Brain pericyte (primary cell): ENCODE measurements around the gene RRAD.
"Not testable (repeated sequence)": the region's sequence is repeated elsewhere in the genome, so short reads cannot be mapped to it uniquely, and the experiment has no call there.

Source experiments
- DNase-seq: peaks from one replicate; pipeline ENCODE4 v3.0.0-alpha.2; 2012; ENCODE audit warnings: low read depth, low spot score

Gene RRAD

DNA sequence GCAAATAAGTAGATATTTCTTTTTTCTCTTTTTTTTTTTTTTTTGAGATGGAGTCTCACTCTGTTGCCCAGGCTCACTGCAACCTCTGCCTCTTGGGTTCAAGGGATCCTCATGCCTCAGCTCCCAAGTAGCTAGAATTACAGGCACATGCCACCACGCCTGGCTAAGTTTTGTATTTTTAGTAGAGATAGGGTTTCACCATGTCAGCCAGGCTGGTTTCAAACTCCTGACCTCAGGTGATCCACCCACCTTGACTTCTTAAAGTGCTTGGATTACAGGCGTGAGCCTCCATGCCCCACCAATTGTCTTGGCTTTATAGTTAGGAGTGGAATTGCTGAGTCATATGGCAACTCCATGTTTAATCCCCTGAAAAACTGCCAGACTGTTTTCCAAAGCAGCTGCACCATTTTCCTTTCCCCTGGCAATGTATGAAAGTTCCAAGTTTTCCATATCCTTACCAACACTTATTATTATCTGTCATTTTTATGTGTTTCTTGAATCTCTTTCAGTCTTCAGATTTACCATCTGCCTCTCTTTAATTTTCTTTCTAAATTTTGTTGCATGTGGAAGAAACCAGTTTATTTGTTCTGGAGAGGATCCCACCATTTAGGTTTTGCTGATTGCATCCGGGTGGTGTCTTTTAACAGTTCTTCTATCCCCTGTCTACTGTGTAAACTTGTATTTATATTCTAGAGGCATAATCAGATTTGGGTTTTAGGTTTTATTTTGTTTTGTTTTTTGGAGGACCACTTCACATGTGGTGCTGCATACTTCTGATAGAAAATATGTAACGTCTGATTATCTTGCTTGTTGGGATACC is 25.8 kb upstream of the RRAD start:
- DNase-seq: no peak

DNA sequence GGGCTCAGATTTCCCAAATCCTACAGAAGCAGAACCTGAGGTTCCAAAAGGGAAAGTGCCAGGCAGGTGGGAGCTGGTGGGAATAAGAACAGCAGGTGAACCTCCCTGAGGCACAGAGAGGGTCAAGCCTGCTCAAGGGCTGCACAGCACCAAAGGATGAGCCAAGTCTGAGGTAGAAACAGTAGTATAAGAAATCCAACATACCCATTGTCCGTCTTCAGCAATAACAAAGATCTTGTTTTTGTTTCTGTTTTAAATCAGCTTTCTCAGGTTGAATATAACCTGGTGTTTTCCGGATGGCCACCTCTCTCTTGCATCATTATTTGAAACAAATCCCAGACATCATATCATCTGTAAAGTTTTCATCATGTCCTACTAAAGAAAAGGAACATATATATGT is 25.1 kb upstream of the RRAD start:
- no peak for DNase-seq

DNA sequence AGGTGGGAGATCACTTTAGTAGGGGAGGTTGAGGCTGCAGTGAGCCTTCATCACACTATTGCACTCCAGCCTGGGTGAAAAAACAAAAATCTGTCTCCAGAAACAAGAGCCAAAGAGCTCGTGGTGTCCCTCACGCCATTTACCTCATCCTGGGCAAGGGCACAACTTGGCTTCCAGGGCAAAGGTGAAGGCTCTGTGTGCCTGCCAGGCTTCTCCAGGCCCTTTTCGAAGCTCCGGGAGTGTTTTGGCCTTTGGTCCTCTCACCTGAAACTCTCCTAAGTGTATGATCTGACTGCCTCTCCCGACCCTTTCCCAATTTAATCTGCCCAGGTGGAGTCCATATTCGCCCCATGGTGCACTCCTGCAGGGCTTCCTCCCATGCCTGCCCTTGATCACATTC is 24.1 kb upstream of the RRAD start:
- no peak for DNase-seq

DNA sequence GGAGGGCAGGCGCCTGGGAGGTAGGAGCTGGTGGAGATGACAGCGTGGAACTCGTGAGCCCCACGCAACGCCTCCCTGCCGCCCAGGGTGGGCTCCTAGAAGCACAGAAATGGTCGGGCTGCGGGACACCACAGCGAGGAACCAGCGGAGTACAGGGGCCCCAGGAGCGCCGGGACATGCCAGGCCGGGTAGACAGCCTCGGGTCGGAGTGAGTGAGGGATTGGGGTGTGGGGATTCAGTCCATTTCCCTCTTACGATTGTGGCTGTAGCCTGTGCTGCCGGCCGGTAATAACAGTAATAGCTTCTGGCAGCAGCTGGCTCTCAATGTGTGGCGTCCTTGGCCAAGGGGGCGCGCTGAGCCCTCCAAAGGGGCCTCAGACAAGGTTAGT is 23.5 kb upstream of the RRAD start:
- no peak for DNase-seq

- DNase-seq: no peak
Observed at GRCh38 chr16:66948134-66948836, 22.9 kb upstream of the RRAD start.

DNA sequence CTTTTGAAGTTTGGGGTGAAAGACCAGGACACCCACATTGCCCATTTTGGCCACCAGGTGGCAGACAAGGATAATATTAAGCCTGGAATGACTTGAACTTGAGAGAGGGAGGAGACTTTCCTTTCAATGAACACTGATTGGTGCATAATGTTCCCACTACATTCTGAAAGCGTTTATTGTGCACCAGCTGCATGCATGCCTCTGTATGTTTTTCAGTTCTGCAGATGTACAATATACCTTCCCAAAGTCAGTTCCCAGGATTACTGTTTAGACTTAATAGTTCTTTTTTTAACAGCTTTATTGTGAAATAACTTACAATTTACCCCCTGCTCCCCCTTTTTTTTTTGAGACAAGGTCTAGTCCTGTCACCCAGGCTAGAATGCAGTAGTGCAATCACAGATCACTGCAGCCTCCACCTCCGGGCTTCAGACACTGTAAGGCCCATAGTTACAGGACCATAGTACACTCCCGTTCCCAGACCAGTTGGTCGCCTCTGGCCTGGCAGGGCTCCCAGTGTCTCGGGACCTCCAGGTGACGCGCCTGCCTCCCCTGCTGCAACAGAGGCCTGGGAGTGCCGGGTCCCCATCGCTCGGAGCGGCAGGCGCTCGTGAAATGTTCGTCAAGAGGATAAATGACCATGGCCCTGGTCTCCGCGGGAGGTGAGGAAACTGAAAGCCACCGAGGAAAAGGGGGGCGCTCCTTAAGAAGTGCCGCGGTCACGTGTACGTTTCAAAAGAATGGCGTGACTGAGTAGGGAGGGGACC is 22.1 kb upstream of the RRAD start:
- peak; percentile 50 for DNase-seq

DNA sequence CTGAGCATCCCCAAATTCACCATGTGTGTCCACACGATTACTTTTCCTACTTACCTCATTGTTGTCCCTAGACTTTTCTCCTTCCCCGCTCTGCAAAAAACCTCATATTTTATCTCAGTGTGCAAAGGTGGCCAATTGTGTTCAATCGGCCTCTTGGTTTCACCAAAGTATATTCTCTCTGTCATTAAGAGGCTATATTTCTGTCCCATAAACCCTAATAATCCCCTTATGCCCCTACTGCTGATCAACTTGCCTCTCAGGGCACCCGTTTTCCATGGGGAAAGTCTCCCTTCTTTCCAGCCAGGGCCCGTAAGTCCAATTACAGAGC is 21.6 kb upstream of the RRAD start:
- DNase-seq: no peak

DNA sequence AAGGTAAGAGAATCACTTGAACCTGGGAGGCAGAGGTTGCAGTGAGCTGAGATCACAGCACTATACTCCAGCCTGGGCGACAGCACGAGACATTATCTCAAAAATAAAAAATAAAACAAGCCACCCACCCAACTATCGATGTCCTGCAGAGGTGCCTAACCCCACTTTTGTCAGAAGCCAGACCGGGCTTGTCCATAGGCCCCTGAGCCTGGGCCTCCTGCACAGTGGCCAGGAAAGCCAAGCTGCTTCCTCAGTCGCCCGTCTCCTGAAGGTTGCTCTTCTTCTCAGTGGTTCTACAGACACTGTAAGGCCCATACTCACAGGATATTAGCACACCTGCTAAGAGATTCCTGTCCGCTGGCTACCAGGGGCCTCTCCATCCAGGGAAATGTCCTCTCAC is 21.2 kb upstream of the RRAD start:
- no peak for DNase-seq

GRCh38 chr16:66945939-66946338 is 20.6 kb upstream of the RRAD start:
- DNase-seq: no peak

DNA sequence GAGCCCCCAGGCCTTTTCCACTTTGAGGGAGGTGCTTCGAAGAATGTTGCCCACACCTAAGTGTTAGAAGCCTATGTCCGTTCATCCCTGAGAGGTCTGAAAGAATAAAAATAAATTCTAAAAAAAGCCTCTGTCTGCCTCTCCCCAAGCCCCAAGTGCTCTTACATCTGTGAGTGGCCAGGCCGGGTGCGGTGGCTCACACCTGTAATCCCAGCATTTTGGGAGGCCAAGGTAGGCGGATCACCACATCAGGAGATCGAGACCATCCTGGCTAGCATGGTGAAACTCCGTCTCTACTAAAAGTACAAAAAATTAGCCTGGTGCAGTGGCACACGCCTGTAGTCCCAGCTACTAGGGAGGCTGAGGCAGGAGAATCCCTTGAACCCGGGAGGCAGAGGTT is 19.6 kb upstream of the RRAD start:
- not testable (repeated sequence) for DNase-seq

- DNase-seq: no peak
Observed at GRCh38 chr16:66944054-66944441, 18.7 kb upstream of the RRAD start.

- no peak for DNase-seq
Observed at GRCh38 chr16:66943426-66944053, 18.2 kb upstream of the RRAD start.

DNA sequence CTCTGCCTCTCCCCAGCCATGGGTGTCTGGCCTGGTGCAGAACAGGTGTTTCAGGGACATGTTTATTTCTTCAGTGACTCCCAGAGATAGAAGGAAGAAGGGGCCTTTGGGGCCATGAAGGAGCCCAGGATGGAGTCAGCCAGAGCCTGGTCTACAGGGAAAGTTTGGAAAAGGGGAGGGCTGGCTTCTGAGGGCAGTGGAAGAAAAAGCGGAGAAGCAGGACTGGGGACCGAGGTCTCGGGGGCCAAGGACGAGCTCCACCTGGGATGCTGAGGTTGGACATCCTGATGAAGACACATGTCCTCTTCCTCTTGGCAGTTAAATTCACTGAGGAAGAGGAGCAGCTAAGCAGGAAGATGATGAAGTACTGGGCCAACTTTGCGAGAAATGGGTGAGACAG is 17.6 kb upstream of the RRAD start:
- DNase-seq: no peak

DNA sequence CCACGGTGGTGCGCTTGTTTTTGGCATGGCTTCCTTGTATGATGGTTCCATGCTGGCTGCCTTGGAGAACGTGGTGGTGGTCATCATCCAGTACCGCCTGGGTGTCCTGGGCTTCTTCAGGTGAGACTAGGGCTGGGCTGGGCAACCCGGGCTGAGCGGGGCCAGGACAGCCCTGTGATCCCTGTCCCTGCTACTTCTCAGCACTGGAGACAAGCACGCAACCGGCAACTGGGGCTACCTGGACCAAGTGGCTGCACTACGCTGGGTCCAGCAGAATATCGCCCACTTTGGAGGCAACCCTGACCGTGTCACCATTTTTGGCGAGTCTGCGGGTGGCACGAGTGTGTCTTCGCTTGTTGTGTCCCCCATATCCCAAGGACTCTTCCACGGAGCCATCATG is 14.9 kb upstream of the RRAD start:
- no peak for DNase-seq

GRCh38 chr16:66939366-66939765 is 14.0 kb upstream of the RRAD start:
- no peak for DNase-seq

DNA sequence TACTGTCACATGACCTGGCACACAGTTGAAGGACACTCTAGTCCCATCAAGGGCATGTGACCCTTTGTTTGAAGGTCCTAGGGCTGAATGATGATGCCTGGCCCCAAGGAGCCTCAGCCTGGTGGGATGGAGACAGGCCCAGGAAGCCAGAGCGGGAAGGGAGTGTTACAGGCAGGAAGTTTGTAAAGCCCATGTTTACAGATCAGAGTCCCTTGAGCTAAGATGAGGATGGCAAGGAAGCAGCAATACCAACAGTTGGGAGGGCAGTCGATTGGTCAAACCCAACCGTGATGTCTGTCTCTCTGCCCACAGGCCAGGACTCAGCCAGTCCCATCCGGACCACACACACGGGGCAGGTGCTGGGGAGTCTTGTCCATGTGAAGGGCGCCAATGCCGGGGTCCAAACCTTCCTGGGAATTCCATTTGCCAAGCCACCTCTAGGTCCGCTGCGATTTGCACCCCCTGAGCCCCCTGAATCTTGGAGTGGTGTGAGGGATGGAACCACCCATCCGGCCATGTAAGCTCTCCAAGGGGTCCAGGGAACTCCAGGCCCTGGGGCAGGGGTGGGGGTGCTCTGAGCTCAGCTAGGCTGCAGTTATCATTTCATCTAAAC is 12.5 kb upstream of the RRAD start:
- no peak for DNase-seq

DNA sequence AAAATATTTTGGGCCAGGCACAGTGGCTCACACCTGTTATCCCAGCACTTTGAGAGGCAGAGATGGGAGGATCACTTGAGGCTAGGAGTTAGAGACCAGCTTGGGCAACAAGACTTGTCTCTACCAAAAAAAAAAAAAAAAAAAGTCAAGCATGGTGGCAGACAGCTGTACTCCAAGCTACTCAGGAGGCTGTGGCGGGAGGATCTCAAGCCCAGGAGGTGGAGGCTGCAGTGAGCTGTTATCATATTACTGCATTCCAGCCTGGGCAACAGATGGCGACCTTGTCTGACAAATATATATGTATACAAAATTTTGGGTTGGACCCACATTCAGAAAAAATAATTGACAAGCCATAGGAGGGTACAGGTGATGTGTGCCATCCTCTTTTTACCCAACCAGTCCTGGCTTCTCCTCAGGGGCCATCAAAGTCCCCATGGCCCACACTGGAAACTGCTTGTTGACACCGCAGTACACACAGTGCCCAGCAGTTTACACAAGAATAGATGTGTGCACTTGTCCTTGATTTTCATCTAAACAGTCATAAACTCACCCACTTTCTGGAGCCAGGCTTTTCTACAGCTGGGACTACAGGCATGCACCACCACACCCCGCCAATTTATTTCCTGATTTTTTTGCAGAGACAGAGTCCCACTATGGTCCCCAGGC is 11.7 kb upstream of the RRAD start:
- DNase-seq: no peak

DNA sequence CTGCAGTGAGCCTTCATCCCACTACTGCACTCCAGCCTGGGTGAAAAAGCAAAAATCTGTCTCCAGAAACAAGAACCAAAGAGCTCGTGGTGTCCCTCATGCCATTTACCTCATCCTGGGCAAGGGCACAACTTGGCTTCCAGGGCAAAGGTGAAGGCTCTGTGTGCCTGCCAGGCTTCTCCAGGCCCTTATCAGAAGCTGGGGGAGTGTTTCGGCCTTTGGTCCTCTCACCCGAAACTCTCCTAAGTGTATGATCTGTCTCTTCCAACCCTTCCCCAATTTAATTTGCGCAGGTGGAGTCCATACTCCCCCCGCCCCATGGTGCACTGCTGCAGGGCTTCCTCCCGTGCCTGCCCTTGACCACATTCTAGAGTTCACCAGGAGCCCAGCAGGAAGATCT is 11.1 kb upstream of the RRAD start:
- DNase-seq: no peak

GRCh38 chr16:66935314-66936011 is 10.1 kb upstream of the RRAD start, which contains the start of gene CES2:
CES2 (plus strand) TSS chr16:66935516; CDS start chr16:66935636, 120 bp downstream.
- no peak for DNase-seq

GRCh38 chr16:66934839-66935313 is 9.5 kb upstream of the RRAD start:
- DNase-seq: not testable (repeated sequence)
